Activated CD8-positive, alpha-beta memory T cell treated with anti-CD3 and anti-CD28 coated beads, Interleukin-2, amount 50 U/mL, for 1 hour (primary cell): ENCODE data around the gene PSMC2.

Experiments used
- DNase-seq: peaks from one replicate; pipeline ENCODE4 v3.0.0-alpha.2; 2020; ENCODE audit errors: extremely low read depth

PSMC2 gene

GRCh38 chr7:103347507-103348267, at the start of gene PSMC2:
Gene PSMC2, plus strand, starts transcription at chr7:103347643. Its CDS starts 69 bp downstream, at chr7:103347712.
- DNase-seq: peak; percentile 47

DNA sequence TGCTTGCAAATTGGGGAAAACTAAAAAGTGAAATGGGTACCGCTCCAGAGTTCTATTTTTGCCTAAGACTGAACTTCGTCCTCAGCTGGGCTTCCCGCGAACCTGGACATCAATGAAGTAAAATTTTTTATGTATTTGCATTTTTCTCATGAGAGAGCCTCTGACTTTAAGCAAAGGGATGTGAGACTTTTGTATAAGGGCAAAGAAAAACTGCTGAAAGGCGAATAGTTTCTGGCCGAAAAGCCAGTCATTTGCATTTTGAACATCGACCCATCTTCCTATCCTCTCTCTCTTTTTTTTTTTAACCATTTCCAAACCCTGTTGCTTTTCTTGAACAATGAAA, 49.6 kb upstream of the PSMC2 start:
- DNase-seq: no peak

GRCh38 chr7:103299660-103300059, 47.8 kb upstream of the PSMC2 start:
- no peak for DNase-seq

- no peak for DNase-seq
Measured at GRCh38 chr7:103301441-103301840, 46.0 kb upstream of the PSMC2 start.

DNA sequence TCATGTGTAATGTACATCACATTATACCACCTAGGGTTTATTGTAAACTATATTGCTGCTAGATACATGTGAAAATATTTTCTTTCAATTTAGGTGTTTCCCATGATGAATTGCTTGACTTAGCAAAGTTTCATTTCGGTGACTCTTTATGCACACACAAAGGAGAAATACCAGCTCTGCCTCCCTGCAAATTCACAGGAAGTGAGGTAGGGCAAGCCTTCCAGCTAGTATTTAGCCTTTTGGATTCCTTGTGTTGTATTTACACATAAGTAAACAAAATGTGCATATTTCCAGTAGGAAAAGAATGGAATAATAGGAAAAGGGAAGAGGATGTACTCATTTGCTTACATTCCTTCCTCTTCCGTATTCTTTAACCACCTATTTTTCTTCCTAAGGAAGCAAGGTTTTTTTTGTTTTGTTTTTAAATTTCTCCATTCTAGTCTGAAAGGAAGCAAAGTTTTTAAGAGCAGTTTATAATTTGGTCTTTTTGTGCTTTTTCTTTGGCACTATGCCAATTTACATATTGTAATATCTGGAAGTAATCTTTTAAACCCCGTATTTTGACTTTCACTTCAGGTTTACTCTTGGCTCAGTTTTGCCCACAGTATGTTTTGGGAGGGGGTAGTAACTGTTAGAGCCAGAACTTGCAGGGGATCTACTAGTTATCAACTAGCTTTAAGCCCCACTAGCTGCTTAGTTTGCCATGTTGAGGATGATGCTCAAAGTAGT, 39.8 kb upstream of the PSMC2 start:
- no peak for DNase-seq

DNA sequence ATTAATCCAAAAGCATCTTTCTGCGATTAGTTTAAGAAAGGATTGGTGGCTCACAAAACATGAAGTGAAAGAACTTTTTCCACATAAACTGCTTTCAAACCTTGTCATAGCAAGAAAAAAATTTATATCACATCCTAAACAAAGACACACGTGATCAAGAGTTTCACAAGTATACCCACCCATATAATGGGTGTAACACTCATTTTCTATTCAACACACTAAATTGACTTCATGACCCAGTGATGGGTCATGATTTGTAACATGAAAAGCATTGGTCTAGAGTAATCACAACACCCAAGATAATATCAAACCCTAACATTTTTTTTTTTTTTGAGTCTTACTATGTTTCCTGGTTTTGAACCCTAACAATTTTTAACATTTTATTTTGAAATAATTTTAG, 32.6 kb upstream of the PSMC2 start:
- DNase-seq: no peak

DNA sequence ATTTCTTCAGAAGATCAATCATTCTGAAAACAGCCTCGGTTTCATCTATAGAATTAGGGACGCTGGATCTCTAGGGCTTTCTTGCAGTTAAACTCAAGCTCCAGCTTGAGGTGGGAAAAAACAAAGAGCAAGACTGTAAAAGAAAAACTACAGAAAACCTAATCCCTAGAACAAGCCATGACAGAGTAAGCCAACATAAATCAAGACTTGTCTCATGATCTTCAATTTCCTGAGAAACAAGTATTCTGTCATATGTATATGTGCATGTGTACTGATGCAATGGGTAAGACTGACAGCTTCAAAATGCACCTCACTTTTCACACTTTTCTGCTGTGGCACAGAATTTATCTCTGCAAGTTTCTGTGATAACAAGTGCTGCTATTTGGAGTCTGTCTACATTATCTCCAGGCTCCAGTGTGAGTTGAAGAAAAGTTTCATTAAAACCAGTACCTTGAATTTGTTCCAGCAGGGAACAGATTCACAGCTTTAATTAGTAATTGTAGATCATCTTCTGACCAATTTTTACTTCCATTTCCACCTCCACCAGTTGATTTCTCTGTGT, 31.0 kb upstream of the PSMC2 start:
- no peak for DNase-seq

- DNase-seq: no peak
Measured at GRCh38 chr7:103317009-103317408, 30.4 kb upstream of the PSMC2 start.

- no peak for DNase-seq
Measured at GRCh38 chr7:103325744-103326143, 21.7 kb upstream of the PSMC2 start.

DNA sequence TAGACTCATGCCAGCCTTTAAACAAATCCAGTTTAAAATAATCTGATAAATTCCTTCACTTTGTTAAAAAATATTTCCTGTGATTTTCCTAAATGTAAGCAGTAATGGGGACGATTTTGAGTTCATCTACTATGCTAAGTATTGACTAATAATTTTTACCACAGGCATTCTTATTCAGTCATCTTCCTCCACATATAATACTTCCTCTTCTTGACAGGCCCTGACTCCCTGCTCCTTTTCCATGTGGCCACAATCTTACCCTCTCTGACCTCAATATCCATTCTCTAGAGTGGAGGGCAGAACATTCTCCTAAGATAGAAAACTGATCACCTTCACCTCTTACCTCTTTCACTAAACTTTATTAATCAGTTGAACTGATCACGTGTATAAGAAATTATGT, 10.7 kb upstream of the PSMC2 start:
- no peak for DNase-seq

DNA sequence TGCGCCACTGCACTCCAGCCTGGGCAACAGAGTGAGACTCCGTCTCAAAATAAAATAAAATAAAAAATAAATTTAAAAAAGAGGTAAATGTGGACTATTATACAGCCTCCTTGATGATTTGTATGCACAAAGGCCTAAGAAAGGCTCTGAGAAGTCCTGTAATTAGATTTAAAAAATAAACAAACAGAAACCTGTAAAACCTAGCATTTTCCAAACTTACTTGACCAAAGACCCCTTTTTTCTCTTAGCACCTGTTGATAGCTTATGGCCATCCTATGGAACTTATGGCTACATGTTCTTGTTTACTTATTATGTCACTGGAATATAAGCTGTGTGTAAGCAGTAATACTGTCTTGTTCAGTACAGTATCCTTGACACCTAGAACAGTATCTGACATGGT, 8.6 kb upstream of the PSMC2 start:
- no peak for DNase-seq

- DNase-seq: no peak
Measured at GRCh38 chr7:103341466-103341865, 6.0 kb upstream of the PSMC2 start.

GRCh38 chr7:103343332-103343731, 4.1 kb upstream of the PSMC2 start:
- DNase-seq: no peak

DNA sequence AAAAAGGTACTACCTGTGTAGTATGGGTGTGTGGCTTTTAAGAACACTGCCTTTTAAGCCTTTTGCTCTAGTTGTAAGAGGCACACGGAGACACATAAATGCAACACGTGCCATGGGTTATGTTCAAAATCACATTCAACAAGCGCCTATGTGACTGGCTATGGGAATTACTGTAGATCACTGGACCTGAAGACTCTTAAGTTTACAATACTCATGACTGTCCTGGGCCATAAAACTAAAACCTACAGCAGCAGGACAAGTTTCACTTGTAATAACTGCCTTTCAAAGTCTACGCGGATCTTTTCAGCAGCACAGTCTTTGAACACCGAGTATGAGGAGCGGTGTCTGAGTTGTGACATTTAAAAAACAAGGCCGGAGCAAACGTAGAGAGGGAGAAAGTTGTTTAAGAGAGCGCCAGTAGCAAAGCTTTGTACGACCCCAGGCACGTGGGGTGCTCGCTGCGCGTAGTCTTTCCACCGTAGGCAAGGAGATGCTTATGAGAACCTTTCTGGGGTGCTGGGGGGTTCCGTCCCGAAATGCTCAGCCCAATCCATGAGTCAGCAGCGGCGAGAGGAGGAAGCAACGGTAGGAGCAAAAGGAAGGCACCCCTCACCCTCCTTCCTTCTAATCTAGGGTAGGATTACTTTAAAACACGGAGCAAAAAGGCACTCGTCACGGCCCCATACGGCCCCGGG, 3.5 kb upstream of the PSMC2 start:
- DNase-seq: no peak

- DNase-seq: peak; percentile 74
Measured at GRCh38 chr7:103344453-103345149, 2.8 kb upstream of the PSMC2 start, which contains the start of gene DNAJC2. Gene DNAJC2, minus strand, starts transcription at chr7:103344767. Its CDS starts 145 bp downstream, at chr7:103344622.

DNA sequence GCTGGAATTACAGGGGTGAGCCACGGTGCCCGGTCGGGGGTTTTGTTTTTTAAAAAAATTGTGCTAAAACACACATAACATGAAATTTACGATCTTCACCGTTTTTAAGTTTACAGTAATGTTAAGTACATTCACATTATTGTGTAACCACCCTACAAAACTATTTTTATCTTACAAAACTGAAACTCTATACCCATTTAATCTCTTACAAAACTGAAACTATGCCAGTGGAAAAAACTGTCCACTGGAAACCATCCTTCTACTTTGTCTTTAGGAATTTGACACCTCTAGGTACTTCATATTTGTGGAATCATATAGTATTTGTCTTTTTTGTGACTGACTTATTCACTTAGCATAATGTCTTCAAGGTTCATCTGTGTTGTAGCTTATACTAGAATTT, 1.0 kb upstream of the PSMC2 start:
- no peak for DNase-seq

GRCh38 chr7:103348452-103348851, 1.0 kb downstream of the PSMC2 start:
- no peak for DNase-seq

DNA sequence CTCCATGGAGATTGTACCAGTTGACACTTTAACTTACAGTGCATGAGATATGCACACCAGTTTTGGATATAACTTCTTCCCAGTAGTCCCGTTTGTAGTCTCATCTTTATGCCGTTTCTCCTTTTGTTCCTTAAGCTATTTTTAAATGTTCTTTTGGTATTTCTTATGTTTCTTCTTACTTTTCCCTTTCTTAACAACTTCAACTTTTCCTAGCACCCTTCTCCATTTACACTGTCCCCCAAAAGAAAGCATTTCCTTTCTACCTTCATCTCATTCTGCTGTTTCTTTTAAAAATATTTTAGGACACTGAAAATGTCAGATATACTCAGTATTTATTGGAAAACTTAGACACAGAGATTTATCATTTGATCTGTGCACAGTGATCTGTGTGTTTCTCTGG, 1.5 kb downstream of the PSMC2 start:
- DNase-seq: no peak

DNA sequence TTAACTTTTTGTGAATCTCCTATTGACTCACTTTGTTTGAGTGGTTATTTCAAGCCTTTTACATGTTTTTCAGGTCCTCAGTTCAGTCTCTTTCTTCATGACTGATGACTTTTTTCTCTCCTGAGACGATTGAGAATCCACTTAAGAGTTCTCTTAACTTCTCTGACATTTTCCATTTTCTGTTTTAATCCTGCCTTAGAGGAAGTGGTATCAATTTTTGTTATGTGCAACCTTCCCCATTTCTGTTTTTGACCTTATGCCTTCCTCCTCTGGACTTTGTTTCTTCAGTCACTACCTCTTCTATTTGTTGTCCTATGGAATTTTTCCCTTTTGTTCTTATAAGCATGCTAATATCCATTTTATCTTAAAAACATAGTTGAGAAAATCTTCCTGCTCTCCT, 2.4 kb downstream of the PSMC2 start:
- no peak for DNase-seq

- DNase-seq: no peak
Measured at GRCh38 chr7:103369432-103369831, 22.0 kb downstream of the PSMC2 start.

- no peak for DNase-seq
Measured at GRCh38 chr7:103373866-103374643, 26.6 kb downstream of the PSMC2 start.
